ENCODE measurements around the gene PTPRT.

DNA sequence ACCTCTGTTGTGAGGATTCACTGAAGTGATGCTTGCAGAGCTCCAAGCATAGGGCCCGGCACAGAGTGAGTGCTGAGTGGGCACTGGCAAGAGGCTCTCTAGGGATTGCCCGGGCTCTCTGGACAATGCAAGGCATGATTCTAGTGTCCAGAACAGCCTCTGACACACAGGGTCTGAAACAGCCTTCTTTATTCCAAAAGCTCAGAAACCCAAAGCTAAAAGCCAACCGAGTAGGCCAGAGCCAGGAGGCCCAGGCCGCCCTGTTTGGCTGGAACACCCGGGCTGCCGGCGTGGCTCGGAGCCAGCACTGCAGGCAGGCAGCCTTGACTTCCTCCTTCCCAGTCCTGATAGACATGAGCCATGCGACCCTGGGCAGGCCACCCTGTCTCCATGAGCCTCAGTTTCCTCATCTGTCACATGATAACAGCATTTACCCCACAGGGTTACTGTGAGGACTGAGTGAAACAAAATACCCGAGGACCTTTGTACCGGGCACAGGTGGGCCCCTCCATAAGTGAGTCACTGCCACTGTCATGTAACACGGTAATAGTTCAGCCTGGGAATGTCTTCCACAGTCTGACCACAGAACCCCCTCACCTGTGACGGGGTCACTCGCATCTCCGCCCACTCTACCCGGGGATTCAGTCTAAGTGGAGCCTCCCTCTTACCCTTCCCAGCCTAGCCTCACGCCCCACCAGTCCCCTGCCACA is 51.5 kb downstream of the PTPRT start:
- TF ChIP-seq CTCF (IDR thresholded peaks at IDR 0.05): no peak
- no peak for TF ChIP-seq POLR2AphosphoS5 (IDR thresholded peaks at IDR 0.05)
- TF ChIP-seq POLR2A (IDR thresholded peaks at IDR 0.05): no peak
- no peak for TF ChIP-seq EP300 (IDR thresholded peaks at IDR 0.05)
